Thyroid gland (tissue), 4 donors: ENCODE data around the gene NMRK2. TPM values are rescaled to one million over a fixed set of nuclear protein-coding genes. Genes with fewer than 3 reads are reported as not detected.

Source experiments
- DNase-seq, 2 donors: peaks; one replicate each; pipeline ENCODE4 v3.0.0-alpha.2; 2019
- H3K27ac ChIP-seq, 3 donors: fragments of 200-600 bp; sonication (generic); 1 replicate in 2 of 3; 2 replicates in 1 of 3; pipeline ENCODE4 v1.5.1; 2016 to 2019; ENCODE audit warnings: mild to moderate bottlenecking in 1 of 3, moderate library complexity in 1 of 3
- H3K27me3 ChIP-seq: fragments of 200-600 bp; sonication (generic); one replicate; pipeline ENCODE4 v1.5.1; 2019
- H3K36me3 ChIP-seq, 2 donors: fragments of 200-600 bp; sonication (generic); one replicate each; pipeline ENCODE4 v1.5.1; 2016 to 2019
- H3K4me1 ChIP-seq, 2 donors: fragments of 200-600 bp; sonication (generic); one replicate each; pipeline ENCODE4 v1.5.1; 2017 to 2019
- H3K4me3 ChIP-seq, 3 donors: fragments of 200-600 bp; sonication (generic); replicated peaks in 1 of 3; 1 replicate in 2 of 3; 2 replicates in 1 of 3; pipeline ENCODE4 v1.5.1; 2016; ENCODE audit warnings: mild to moderate bottlenecking in 1 of 3
- H3K9me3 ChIP-seq: fragments of 200-600 bp; sonication (generic); one replicate; pipeline ENCODE4 v1.5.1; 2017
- POLR2A ChIP-seq, 2 donors: fragments of 450-650 bp; IDR thresholded peaks; one replicate each; pipeline ENCODE4 v1.6.1; 2017; ENCODE audit warnings: antibody characterized with exemption in 2 of 2, mild to moderate bottlenecking in 2 of 2, moderate library complexity in 1 of 2
- WGBS, 2 donors: methylation state at CpG; one replicate each; pipeline ENCODE4 v1.1.5; 2017; 5-methylcytosine and 5-hydroxymethylcytosine counted together
- intact Hi-C: fragments of 100-400 bp; cut with DNase I; formaldehyde crosslinking; loops from one replicate; pipeline ENCODE4 v1.15.1; 2023
- total RNA-seq, 4 donors: library from RNA; depleted of rRNA; stranded (reverse); fragments of >200 nt; gene quantifications; one replicate each; pipeline ENCODE4 v1.2.3, GENCODE V29; 2016
- TF ChIP-seq, protein P1 (sequence below), 6 experiments: fragments of 200-600 bp in 3 of 6; fragments of 450-650 bp in 3 of 6; sonication (generic) in 3 of 6; IDR thresholded peaks; one replicate each; pipeline ENCODE4 v1.5.1; 2016 to 2019; ENCODE audit warnings: antibody characterized with exemption in 6 of 6, mild to moderate bottlenecking in 2 of 6, inconsistent platforms in 1 of 6, moderate library complexity in 1 of 6

NMRK2 gene
- total RNA-seq, 4 donors from 2014 or later, result not detected

DNA sequence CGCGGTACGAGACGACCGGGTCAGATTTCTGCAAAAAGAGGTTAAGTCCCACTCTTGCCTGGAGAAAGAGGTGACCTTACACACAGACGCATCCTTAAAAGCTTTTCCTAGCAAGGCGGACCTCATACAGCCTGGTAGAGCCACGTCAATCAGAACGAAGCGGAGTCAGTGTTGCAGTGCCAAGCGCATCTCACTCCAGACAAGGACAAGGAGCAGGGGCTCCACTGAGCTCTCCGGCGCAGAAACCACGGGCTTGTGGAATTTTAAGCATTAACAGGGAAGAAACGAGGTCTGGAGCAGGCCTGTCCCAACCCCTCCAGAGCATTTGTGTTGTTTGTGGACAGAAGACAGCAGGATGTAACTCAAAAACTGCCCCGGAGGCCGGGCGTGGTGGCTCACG, 45.3 kb downstream of the NMRK2 start:
- TF ChIP-seq POLR2A (IDR thresholded peaks at IDR 0.05), result no peak
- TF ChIP-seq, protein P1, sequence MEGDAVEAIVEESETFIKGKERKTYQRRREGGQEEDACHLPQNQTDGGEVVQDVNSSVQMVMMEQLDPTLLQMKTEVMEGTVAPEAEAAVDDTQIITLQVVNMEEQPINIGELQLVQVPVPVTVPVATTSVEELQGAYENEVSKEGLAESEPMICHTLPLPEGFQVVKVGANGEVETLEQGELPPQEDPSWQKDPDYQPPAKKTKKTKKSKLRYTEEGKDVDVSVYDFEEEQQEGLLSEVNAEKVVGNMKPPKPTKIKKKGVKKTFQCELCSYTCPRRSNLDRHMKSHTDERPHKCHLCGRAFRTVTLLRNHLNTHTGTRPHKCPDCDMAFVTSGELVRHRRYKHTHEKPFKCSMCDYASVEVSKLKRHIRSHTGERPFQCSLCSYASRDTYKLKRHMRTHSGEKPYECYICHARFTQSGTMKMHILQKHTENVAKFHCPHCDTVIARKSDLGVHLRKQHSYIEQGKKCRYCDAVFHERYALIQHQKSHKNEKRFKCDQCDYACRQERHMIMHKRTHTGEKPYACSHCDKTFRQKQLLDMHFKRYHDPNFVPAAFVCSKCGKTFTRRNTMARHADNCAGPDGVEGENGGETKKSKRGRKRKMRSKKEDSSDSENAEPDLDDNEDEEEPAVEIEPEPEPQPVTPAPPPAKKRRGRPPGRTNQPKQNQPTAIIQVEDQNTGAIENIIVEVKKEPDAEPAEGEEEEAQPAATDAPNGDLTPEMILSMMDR (IDR thresholded peaks at IDR 0.05), result no peak
- no peaks in the 10 kb centered on the region for H3K9me3 ChIP-seq
- no peak overlapping the region for H3K4me3 ChIP-seq
- H3K4me1 ChIP-seq, result peaks cover 0 to under 1% of the 10 kb centered on the region in 2 donors
- H3K27ac ChIP-seq, result no peak overlapping the region
- no peak for DNase-seq
- H3K36me3 ChIP-seq, result peaks cover 80 to 82% of the 10 kb centered on the region in 2 donors
- intact Hi-C loops, result no loop called here
- WGBS, 2 donors, result 95% methylated on average over 19 of the region's 19 CpGs
- H3K27me3 ChIP-seq, result no peaks in the 10 kb centered on the region

DNA sequence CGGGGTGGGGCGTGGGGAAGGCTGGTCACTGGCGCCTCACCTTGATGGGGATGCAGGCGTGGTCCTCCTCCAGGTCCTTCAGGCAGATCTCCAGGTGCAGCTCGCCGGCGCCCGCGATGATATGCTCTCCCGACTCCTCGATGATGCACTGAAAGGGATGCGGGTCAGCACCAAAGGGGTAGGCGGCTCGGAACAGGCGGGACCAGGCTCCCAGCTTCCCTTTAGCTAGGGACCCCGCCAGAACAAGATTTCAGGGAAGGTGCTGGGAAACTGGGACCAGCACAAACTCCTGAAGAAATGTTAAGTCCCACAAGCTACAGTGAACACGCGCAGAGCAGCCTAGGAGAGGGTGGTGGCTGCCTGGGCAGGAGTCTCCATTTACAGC, 46.4 kb downstream of the NMRK2 start:
- Histone ChIP-seq H3K36me3 (peaks cover 91 to 92% of the 10 kb centered on the region in 2 donors), H3K4me1 (peaks cover 8 to 12% of the 10 kb centered on the region in 2 donors), H3K27ac (no peak overlapping the region), H3K9me3 (no peaks in the 10 kb centered on the region), H3K27me3 (no peaks in the 10 kb centered on the region), H3K4me3 (no peak overlapping the region)
- WGBS, 2 donors, result 91 to 95% methylated on average over 18 of the region's 18 CpGs
- TF ChIP-seq, protein P1 (IDR thresholded peaks at IDR 0.05), result no peak
- TF ChIP-seq POLR2A (IDR thresholded peaks at IDR 0.05), result no peak
- no peak for DNase-seq
- intact Hi-C loops, result no loop called here

DNA sequence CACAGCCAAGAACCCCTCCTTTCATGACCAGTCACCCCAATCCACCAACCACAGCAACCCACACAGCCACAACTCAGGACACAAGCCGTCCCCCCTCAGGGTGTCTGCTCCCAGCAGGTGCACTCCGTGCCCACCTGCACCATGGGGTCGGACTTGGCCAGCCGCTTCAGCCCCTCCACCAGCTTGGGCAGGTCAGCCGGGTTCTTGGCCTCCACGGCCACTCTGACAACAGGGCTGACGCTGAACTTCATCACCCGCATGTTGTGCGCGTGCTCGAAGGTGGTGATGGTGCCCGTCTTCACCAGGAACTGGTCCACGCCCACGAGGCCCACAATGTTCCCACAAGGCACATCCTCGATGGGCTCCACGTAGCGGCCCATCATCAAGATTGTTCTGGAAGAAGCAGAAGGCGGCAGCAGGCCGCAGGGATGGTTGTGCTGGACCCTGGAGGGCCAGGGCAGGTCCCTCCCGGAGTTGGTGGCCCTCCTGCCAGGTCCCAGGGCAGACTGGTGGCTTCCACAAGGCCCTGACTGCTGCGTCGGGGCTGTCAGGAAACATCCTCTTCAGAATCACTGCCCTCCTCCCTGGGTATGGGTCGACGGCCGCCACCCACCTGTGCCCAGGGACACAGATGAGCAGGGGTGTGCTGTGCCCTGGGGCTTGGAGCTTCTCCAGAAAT, 46.9 kb downstream of the NMRK2 start:
- H3K27ac ChIP-seq, result no peak overlapping the region
- peaks cover 9 to 13% of the 10 kb centered on the region in 2 donors for H3K4me1 ChIP-seq
- H3K36me3 ChIP-seq, result peaks cover 91 to 92% of the 10 kb centered on the region in 2 donors
- no peaks in the 10 kb centered on the region for H3K9me3 ChIP-seq
- WGBS, 2 donors, result 90 to 95% methylated on average over 19 to 20 of the region's 25 CpGs
- TF ChIP-seq, protein P1 (IDR thresholded peaks at IDR 0.05), result no peak
- no peak for TF ChIP-seq POLR2A (IDR thresholded peaks at IDR 0.05)
- H3K27me3 ChIP-seq, result no peaks in the 10 kb centered on the region
- intact Hi-C loops, result loop anchor here (10.0 kb wide), 1 partner anchor 205 kb away; the partner anchor contains the start of genes ANKRD24 and SIRT6
- no peak for DNase-seq
- H3K4me3 ChIP-seq, result no peak overlapping the region

DNA sequence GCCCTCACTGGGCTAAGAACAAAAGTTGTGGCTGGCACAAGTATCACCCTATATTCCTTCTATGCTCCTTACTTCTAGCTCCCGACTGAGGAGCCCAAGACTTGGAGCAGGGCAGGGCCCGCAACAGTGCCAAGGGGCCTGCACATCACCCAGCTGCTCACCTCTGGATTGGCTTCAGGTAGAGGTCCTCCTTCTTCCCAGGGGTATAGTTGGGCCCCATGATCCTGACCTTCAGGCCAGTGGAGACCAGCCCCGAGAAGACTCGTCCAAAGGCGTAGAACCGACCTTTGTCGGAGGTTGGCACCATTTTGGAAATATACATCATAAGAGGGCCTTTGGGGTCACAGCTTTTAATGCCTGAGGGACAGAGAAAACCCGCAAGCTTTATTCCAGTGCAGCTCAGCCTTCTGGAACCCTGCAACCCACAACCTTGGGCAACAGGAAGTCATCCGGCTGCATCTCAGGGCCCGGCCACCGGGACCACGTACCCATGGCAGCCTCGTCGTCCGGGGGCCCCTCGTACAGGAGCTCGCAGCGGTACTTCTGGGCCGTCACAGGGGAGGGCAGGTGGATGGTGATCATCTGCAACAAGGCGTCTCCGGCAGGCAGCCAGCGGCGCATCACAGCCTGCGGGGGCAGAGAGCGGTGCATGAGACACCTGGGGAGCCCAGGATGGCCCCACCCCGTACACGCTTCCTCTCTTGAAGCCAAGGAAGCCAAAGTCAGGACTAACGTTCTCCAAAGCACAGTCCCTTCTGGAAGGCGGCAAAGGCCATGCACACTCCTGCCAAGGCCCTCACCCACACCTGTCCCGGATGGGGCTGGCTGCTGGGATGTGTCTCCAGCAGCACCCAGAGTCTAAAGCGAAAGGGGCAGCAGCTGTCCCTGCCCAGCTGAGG, 47.7 kb downstream of the NMRK2 start:
- Histone ChIP-seq H3K4me1 (peaks cover 11 to 15% of the 10 kb centered on the region in 2 donors), H3K4me3 (no peak overlapping the region), H3K27ac (no peak overlapping the region), H3K9me3 (no peaks in the 10 kb centered on the region), H3K27me3 (no peaks in the 10 kb centered on the region), H3K36me3 (peaks cover 85 to 86% of the 10 kb centered on the region in 2 donors)
- DNase-seq, result no peak
- intact Hi-C loops, result loop anchor here (10.0 kb wide), 1 partner anchor 204 kb away; the partner anchor contains the start of genes ANKRD24 and SIRT6
- TF ChIP-seq, protein P1 (IDR thresholded peaks at IDR 0.05), result no peak
- no peak for TF ChIP-seq POLR2A (IDR thresholded peaks at IDR 0.05)
- WGBS, 2 donors, result 92 to 98% methylated on average over 5 to 18 of the region's 31 CpGs
